ENCODE results near the gene SORL1.

SORL1 gene

GRCh38 chr11:121550247-121551030 is 98.3 kb downstream of the SORL1 start:
- TF ChIP-seq, protein P1, sequence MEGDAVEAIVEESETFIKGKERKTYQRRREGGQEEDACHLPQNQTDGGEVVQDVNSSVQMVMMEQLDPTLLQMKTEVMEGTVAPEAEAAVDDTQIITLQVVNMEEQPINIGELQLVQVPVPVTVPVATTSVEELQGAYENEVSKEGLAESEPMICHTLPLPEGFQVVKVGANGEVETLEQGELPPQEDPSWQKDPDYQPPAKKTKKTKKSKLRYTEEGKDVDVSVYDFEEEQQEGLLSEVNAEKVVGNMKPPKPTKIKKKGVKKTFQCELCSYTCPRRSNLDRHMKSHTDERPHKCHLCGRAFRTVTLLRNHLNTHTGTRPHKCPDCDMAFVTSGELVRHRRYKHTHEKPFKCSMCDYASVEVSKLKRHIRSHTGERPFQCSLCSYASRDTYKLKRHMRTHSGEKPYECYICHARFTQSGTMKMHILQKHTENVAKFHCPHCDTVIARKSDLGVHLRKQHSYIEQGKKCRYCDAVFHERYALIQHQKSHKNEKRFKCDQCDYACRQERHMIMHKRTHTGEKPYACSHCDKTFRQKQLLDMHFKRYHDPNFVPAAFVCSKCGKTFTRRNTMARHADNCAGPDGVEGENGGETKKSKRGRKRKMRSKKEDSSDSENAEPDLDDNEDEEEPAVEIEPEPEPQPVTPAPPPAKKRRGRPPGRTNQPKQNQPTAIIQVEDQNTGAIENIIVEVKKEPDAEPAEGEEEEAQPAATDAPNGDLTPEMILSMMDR (IDR thresholded peaks at IDR 0.05), result no peak
- no peaks in the 10 kb centered on the region for H3K4me1 ChIP-seq

DNA sequence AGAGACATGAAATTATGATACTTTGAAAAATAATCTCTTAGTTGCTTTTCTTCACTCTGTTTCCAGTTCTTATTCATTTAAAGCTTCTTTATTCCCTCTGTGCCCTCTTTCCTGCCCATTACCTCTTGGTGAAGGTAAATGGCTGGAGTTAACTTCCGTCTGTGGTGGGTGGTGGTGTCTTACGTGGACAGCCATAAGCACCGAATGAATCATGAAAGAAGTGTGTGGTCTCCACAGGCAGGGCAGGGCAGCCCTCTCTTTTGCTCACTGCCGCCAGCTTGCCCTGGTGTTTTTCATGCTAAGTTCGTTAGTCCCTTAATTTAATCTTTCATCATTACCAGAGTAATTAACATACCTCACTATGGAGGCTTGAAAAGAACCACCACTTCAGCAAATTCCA is 99.3 kb downstream of the SORL1 start:
- no peak overlapping the region for H3K27ac ChIP-seq

More at GRCh38 chr11:121550247-121551030, 98.3 kb downstream of the SORL1 start:
- no peak overlapping the region for H3K27ac ChIP-seq
- peaks cover 0 to 32% (median 25%) of the 10 kb centered on the region in 3 donors for H3K36me3 ChIP-seq
- intact Hi-C loops (cut with DNase I; ENCODE audit: low total_unique reads), result no loop called here
- no peak for DNase-seq
- no peaks in the 10 kb centered on the region for H3K9me3 ChIP-seq
- H3K27me3 ChIP-seq, result no peaks in the 10 kb centered on the region
- no peak overlapping the region for H3K4me3 ChIP-seq

DNA sequence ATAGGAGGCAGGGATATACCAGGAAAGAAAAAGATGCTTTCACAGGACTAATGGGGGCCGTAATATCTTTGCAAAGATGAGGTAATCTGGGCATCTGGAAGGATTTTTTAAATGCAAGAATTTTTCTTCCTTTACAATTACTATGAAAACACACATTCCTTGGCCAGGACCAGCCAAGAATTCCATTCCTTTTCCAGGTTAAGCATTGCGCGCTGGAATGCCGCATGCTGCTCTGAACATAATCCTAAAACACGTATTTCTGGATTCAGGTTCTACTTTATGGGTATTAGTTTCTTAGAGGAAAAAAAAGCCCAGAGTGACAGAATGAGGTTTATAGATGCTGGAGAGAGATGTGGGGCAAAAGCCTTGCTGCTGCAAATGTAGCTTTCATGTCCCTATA is 100.0 kb downstream of the SORL1 start:
- no peak overlapping the region for H3K27ac ChIP-seq
- intact Hi-C loops (cut with DNase I; ENCODE audit: low total_unique reads), result no loop called here
- TF ChIP-seq, protein P1 (IDR thresholded peaks at IDR 0.05), result no peak
- no peaks in the 10 kb centered on the region for H3K9me3 ChIP-seq
- H3K4me1 ChIP-seq, result no peaks in the 10 kb centered on the region
- H3K36me3 ChIP-seq, result peaks cover 7 to 32% (median 14%) of the 10 kb centered on the region in 3 donors
- no peak for DNase-seq
- H3K4me3 ChIP-seq, result no peak overlapping the region
- H3K27me3 ChIP-seq, result no peaks in the 10 kb centered on the region

More for the DNA sequence above, 99.3 kb downstream of the SORL1 start:
- no peak for DNase-seq
- Histone ChIP-seq H3K4me3 (no peak overlapping the region), H3K27me3 (no peaks in the 10 kb centered on the region), H3K4me1 (no peaks in the 10 kb centered on the region), H3K36me3 (peaks cover 1 to 32% (median 19%) of the 10 kb centered on the region in 3 donors), H3K9me3 (no peaks in the 10 kb centered on the region)
- TF ChIP-seq, protein P1 (IDR thresholded peaks at IDR 0.05), result no peak
- intact Hi-C loops (cut with DNase I; ENCODE audit: low total_unique reads), result no loop called here

DNA sequence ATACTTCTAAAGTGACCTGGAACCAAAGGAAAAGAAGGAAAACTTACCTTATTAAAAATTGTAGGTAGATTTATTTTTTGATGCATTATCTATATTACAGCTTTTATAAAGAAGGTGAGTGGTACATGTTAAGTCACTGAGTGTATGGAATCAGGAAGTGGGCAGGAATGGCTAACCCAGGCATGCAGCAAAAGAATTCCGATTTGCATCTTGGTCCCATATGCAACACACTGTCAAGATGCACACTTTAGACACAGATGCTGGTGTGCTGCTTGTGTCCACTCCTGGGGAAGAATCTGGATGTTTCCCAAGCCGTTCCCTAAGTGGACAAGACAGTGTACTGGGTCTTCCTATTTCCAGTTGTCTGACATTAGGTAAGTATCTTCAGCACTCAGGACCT is 100.5 kb downstream of the SORL1 start:
- H3K4me1 ChIP-seq, result no peaks in the 10 kb centered on the region
- no peaks in the 10 kb centered on the region for H3K27me3 ChIP-seq
- H3K4me3 ChIP-seq, result no peak overlapping the region
- TF ChIP-seq, protein P1 (IDR thresholded peaks at IDR 0.05), result no peak
- H3K27ac ChIP-seq, result no peak overlapping the region
- peaks cover 7 to 37% (median 14%) of the 10 kb centered on the region in 3 donors for H3K36me3 ChIP-seq
- no peak for DNase-seq
- H3K9me3 ChIP-seq, result no peaks in the 10 kb centered on the region
- intact Hi-C loops (cut with DNase I; ENCODE audit: low total_unique reads), result no loop called here

DNA sequence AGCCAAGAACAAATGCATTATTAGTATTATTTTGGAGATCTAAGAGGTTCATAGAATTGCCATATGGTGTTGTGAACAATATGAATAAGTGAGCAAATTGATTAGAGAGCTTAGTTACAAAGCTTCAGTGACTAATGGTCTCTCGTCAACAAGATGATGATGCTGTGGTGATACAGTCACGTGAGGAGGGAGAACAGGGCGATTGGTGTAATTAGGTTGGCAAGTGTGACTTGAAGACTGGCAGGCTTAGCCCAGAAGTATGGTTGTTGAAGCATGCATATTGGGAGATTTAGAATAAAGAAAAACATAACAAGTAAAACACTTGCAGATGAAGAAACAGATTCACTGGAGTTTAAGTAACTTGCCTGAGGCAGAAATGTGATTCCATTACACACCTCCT is 101.3 kb downstream of the SORL1 start:
- Histone ChIP-seq H3K9me3 (no peaks in the 10 kb centered on the region), H3K27ac (no peak overlapping the region), H3K4me3 (no peak overlapping the region), H3K36me3 (peaks cover 9 to 44% (median 14%) of the 10 kb centered on the region in 3 donors), H3K27me3 (no peaks in the 10 kb centered on the region), H3K4me1 (no peaks in the 10 kb centered on the region)
- TF ChIP-seq, protein P1 (IDR thresholded peaks at IDR 0.05), result no peak
- intact Hi-C loops (cut with DNase I; ENCODE audit: low total_unique reads), result no loop called here
- no peak for DNase-seq
